Measurements from ENCODE around the gene PDK4.
"Not testable (repeated sequence)": the region's sequence is repeated elsewhere in the genome, so short reads cannot be mapped to it uniquely, and the experiment has no call there.

The PDK4 gene

DNA sequence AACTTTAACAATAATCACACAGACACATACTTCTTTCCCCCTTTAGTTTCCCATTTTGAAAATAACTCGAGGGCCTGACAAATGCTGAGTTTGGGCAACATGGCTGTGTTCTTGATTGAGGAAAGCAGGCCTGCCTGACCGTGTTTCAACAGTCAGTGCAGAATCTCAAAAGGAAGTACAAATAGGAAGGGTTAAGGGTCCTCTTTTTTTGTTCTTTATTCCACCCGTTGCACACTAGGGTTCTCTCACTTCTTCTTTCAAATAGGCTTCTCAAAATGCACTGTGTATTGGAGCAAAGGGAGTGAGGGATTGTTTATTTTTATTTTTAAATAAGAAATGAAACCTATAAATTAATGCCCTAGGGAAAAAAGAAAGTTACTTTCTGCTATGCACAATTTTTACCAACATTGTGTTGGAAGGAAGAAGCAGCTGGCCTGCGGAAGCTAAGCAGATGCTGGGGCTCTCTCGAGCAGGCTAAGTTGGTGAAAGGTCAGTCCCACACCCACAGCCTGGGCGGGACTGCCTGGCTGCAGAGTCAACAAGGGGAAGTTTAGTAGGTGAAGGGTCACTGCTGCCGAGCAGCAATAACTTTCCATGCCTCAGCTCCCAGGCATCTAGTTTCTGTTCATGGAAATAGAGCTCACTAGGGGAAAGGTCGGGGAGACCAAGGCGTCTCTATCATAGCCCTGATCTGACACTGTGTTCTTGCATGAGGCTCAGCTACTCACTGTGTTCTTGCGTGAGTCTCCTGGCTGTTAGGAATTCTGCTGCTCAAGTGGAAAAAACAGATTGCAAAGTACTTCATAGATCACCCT lies 12.2 kb upstream of the PDK4 start:
- intact Hi-C loops (cut with DNase I): loop anchor here (10.0 kb wide), 1 partner anchor 66 kb away; no protein-coding TSS in a partner anchor

GRCh38 chr7:95607561-95607960 lies 11.2 kb upstream of the PDK4 start:
- intact Hi-C loops (cut with DNase I): loop anchor here (10.0 kb wide), 1 partner anchor 67 kb away; no protein-coding TSS in a partner anchor
- no peak for DNase-seq

More for the DNA sequence above, 12.2 kb upstream of the PDK4 start:
- DNase-seq: peak; percentile 21 to 86 (median 64)

DNA sequence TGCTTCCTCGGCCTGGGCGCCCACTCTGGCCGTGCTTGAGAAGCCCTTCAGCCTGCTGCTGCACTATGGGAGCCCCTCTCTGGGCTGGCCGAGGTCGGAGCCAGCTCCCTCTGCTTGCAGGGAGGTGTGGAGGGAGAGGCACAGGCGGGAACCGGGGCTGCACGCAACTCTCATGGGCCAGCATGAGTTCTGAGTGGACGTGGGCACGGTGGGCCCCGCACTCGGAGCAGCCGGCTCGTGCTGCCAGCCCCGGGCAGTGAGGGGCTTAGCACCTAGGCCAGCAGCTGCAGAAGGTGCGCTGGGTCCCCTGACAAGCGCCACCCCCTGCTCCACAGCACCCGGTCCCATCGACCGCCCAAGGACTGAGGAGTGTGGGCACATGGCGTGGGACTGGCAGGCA lies 9.0 kb upstream of the PDK4 start:
- intact Hi-C loops (cut with DNase I): loop anchor here (10.0 kb wide), 1 partner anchor 70 kb away; no protein-coding TSS in a partner anchor
- no peak for DNase-seq

GRCh38 chr7:95604811-95605210 lies 8.5 kb upstream of the PDK4 start:
- intact Hi-C loops (cut with DNase I): loop anchor here (10.0 kb wide), 1 partner anchor 70 kb away; no protein-coding TSS in a partner anchor
- DNase-seq: not testable (repeated sequence)

DNA sequence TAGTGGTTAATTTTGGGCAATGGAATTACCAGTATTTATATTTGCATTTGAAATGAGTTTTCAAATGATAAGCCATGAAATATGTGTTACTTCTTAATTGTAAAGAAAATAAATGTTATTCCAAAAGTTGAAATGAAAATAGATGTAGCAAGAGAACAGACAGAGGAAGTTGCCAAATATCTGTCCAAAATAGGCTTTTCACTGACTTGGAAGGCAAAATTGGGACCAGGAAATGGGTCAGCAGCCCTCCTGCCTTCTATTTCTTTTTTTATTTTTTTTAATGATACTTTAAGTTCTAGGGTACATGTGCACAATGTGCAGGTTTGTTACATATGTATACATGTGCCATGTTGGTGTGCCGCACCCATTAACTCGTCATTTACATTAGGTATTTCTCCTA lies 8.1 kb upstream of the PDK4 start:
- not testable (repeated sequence) for DNase-seq
- intact Hi-C loops (cut with DNase I): loop anchor here (10.0 kb wide), 1 partner anchor 70 kb away; no protein-coding TSS in a partner anchor

DNA sequence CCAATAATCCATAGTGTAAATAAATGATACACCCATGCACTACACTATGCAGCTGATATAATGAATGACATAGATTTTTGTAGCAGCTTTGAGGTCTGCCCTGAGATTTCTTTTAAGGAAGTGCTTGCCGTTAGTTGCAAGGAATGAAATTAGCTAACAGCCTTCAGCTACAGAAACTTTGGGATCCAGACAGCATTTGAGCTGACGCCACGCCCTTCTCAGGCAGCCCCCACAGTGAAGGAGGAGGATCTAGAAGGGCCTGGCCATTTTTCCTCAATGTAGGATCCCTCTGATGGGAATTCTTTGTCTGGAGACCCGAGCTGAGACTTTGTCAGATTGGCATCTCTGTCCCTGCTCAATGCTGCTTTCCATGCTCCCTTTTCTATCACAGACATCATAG lies 6.1 kb upstream of the PDK4 start:
- intact Hi-C loops (cut with DNase I): loop anchor here (10.0 kb wide), 1 partner anchor 72 kb away; no protein-coding TSS in a partner anchor
- DNase-seq: no peak

- DNase-seq: no peak
- intact Hi-C loops (cut with DNase I): loop anchor here (10.0 kb wide), 1 partner anchor 73 kb away; no protein-coding TSS in a partner anchor
Measured at GRCh38 chr7:95601316-95601715, 5.0 kb upstream of the PDK4 start.

- no peak for DNase-seq
- intact Hi-C loops (cut with DNase I): loop anchor here (5.0 kb wide), 1 partner anchor 52 kb away; no protein-coding TSS in a partner anchor
Measured at GRCh38 chr7:95599069-95599468, 2.8 kb upstream of the PDK4 start.

DNA sequence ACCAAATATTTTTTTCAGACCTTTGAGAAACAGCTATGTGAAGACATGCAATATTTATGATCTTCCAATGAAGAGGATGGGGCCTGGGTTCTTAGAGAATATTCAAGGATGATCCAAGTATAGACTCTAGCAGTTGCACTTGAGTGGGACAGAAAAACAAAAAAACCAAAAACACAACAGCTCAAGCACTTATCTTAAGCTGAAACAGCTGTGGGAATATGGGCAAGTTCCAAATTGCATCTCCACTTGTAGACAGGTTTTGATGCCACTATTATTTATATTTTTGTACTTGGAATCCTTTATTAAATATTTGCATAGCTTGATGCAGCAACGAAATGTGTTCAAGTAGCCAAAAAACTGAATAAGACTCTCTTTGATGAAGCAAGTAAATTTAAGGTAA lies 2.2 kb upstream of the PDK4 start:
- DNase-seq: no peak
- intact Hi-C loops (cut with DNase I): loop anchor here (5.0 kb wide), 1 partner anchor 51 kb away; no protein-coding TSS in a partner anchor

DNA sequence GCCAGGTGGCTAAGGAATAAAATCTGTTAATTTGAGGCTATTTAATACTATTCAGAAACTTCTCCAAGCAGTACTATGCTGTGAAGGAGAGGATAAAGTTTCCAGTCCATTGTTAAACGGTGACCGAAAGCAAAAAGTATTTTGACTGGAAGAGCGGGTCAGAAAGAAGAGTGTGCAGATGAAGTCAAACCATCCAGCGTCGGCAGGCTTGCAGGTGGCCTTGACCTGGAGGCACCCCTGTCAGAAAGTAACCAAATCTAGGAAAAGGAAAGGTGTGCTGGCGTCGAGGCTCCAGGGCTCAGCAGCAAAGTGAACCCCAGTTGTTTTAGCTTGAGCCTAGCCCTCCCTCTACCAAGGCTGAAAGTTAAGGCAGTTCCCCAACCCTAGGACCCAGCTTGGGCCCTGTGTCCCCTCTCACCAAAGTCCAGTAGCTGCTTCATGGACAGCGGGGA lies 544 bp downstream of the PDK4 start:
- no peak for DNase-seq
- intact Hi-C loops (cut with DNase I): loop anchor here (5.0 kb wide), 1 partner anchor 48 kb away; no protein-coding TSS in a partner anchor

GRCh38 chr7:95594185-95594584 lies 2.1 kb downstream of the PDK4 start:
- intact Hi-C loops (cut with DNase I): no loop called here
- no peak for DNase-seq

DNA sequence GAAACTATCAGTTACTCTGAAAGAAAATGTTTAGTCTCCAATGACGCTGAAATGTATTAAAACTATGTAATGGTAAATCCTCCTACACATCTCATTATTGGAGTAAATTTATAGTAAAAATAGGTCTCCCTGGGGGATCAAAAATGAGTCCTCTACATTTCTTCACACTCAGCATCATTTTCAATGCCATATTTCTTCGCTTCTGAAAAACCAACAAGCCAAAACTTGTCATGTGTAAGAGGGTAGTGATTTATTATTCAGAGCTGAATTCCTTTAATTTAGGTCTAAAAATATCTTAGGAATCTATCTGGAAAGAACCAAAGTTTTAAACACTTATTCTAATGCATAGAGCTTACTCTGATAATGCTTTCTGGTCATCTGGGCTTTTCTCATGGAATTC lies 3.0 kb downstream of the PDK4 start:
- intact Hi-C loops (cut with DNase I): no loop called here
- no peak for DNase-seq

GRCh38 chr7:95592570-95592969 lies 3.7 kb downstream of the PDK4 start:
- no peak for DNase-seq
- intact Hi-C loops (cut with DNase I): no loop called here

DNA sequence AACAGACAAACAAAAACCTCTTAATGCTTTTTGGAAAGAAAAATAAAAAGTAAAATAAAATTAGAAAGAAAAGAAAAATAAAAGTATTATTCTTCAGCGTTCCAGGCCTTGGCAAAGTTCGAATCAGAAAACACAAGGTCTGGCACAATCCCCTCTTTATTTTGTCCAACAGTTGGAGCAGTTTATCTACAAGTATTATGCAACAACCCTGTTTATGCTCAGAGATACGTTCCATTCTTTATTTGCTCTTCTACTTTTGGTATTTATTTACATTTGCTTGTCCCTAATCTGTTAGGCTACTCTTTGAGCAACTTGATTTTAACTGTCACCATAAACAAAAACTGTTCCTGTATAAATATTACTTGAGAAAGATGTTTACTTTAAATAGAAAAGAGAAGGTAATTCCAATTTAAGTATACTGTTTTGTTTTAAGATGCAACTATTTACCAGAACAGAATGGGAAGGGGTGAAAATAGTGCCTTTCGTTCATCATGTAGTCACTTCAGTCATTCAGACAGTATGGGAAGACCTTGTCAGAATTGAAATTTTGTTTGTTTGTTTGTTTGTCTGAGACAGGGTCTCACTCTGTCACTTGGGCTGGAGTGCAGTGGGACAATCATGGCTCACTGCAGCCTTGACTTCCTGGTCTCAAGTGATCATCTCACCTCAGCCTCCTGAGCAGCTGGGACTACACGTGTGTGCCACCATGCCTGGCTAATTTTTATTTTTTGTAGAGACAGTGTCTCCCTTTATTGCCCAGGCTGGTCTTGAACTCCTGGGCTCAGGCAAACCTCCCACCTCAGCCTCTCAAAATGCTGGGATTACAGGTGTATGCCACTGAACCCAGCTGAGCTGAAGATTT lies 5.7 kb downstream of the PDK4 start:
- intact Hi-C loops (cut with DNase I): no loop called here
- peak in 4 of 42 donors; percentile 21 to 42 (median 30) for DNase-seq

DNA sequence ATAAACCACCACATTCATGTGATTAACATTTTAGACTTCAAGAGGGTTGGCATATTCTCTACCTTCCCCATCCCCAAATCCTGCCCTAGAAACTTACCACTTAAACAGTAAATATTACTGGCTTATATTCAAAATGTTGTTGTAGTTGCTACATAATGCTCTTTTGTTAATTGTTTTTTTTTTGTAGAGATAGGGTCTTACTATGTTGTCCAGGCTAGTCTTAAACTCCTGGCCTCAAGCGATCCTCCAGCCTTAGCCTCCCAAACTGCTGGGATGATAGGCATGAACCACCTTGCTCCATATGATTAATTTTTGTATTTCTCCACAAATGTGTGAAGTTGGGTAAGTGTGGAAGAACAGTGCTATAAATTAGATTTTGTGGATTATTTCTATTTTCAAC lies 6.5 kb downstream of the PDK4 start:
- DNase-seq: no peak
- intact Hi-C loops (cut with DNase I): no loop called here

- intact Hi-C loops (cut with DNase I): no loop called here
- DNase-seq: no peak
Measured at GRCh38 chr7:95589031-95589430, 7.3 kb downstream of the PDK4 start.

- intact Hi-C loops (cut with DNase I): no loop called here
- no peak for DNase-seq
Measured at GRCh38 chr7:95586951-95587301, 9.4 kb downstream of the PDK4 start.

- no peak for DNase-seq
- intact Hi-C loops (cut with DNase I): no loop called here
Measured at GRCh38 chr7:95585426-95585789, 10.9 kb downstream of the PDK4 start.

- intact Hi-C loops (cut with DNase I): no loop called here
- no peak for DNase-seq
Measured at GRCh38 chr7:95584769-95585425, 11.4 kb downstream of the PDK4 start.

Measured in head of caudate nucleus (tissue), 42 donors.